Measurements from ENCODE around the gene CPSF7. TPM values are rescaled to one million over a fixed set of nuclear protein-coding genes. Genes with fewer than 3 reads are reported as not detected.

CPSF7 gene
- polyA plus RNA-seq, 1 of the 3 experiments (the other 2 are of a cell fraction) = 44.0 TPM

GRCh38 chr11:61359516-61359915 lies 70.3 kb downstream of the CPSF7 start:
- no peak overlapping the region for H3K4me2 ChIP-seq
- H3K4me3 ChIP-seq (ENCODE audit: low read depth in 2 of 2, low read length in 1 of 2) = no peak overlapping the region
- H3K4me1 ChIP-seq (ENCODE audit: control insufficient read depth in 1 of 2, insufficient read depth in 2 of 2, low read depth in 1 of 2, low read length in 1 of 2) = peaks cover 7 to 14% of the 10 kb centered on the region in 2 experiments; a peak in 3 of 4 replicates
- H2AFZ ChIP-seq (ENCODE audit: low read depth) = no peak overlapping the region
- no peak for DNase-seq
- no peaks in the 10 kb centered on the region for H3K9me3 ChIP-seq
- WGBS (ENCODE audit: low lambda C conversion rate) = 88% methylated on average over 6 of the region's 6 CpGs
- H4K20me1 ChIP-seq (ENCODE audit: insufficient read depth) = no peaks in the 10 kb centered on the region
- TF ChIP-seq TAF1 (IDR thresholded peaks at IDR 0.05; ENCODE audit: borderline replicate concordance, low read depth, low read length) (no peak), REST (IDR thresholded peaks at IDR 0.05; ENCODE audit: low read depth, low read length) (no peak), FOSL2 (IDR thresholded peaks at IDR 0.05; ENCODE audit: borderline replicate concordance, low read depth) (no peak), ELF1 (IDR thresholded peaks at IDR 0.05) (no peak), CTCF (IDR thresholded peaks at IDR 0.05) (no peak), FOXJ3 (CRISPR knock-in tag; IDR thresholded peaks at IDR 0.05) (no peak)
- H3K36me3 ChIP-seq (replicated peaks in 1 of 2; ENCODE audit: control insufficient read depth in 1 of 2, insufficient read depth in 2 of 2, low read length in 1 of 2) = peaks cover 7 to 12% of the 10 kb centered on the region in 2 experiments
- peaks cover 45% of the 10 kb centered on the region for H3K79me2 ChIP-seq (ENCODE audit: insufficient read depth)
- POLR2A ChIA-PET = interaction anchor here (1.7 kb wide), 1 partner anchor 70 kb away, joined by 5 read pairs; the partner anchor contains the start of genes CPSF7 and SDHAF2
- no peak overlapping the region for H3K27ac ChIP-seq (ENCODE audit: low read depth in 2 of 2, low read length in 1 of 2)
- CTCF ChIA-PET = interaction anchor here (0.8 to 12.1 kb wide), 3 partner anchors 26 to 76 kb away, joined by 6 to 101 read pairs (median 10); partner anchors contain the start of gene TMEM216
- H3K27me3 ChIP-seq (ENCODE audit: insufficient read depth) = no peaks in the 10 kb centered on the region
- H3K9ac ChIP-seq = no peak overlapping the region
- H3F3A ChIP-seq (replicated peaks; ENCODE audit: insufficient read depth) = peaks cover 6% of the 10 kb centered on the region
- H3K9me2 ChIP-seq = no peaks in the 10 kb centered on the region

GRCh38 chr11:61358566-61358965 lies 71.2 kb downstream of the CPSF7 start:
- Histone ChIP-seq H3K27ac (ENCODE audit: low read depth in 2 of 2, low read length in 1 of 2) (no peak overlapping the region), H3K9me2 (no peaks in the 10 kb centered on the region), H2AFZ (ENCODE audit: low read depth) (no peak overlapping the region), H3K79me2 (ENCODE audit: insufficient read depth) (peaks cover 36% of the 10 kb centered on the region), H3K36me3 (replicated peaks in 1 of 2; ENCODE audit: control insufficient read depth in 1 of 2, insufficient read depth in 2 of 2, low read length in 1 of 2) (peaks cover 3 to 7% of the 10 kb centered on the region in 2 experiments), H3K9ac (no peak overlapping the region), H3K27me3 (ENCODE audit: insufficient read depth) (no peaks in the 10 kb centered on the region), H3F3A (replicated peaks; ENCODE audit: insufficient read depth) (peaks cover 6% of the 10 kb centered on the region), H3K4me1 (ENCODE audit: control insufficient read depth in 1 of 2, insufficient read depth in 2 of 2, low read depth in 1 of 2, low read length in 1 of 2) (peaks cover 5 to 14% of the 10 kb centered on the region in 2 experiments; a peak in 3 of 4 replicates), H3K9me3 (no peaks in the 10 kb centered on the region), H4K20me1 (ENCODE audit: insufficient read depth) (no peaks in the 10 kb centered on the region), H3K4me3 (ENCODE audit: low read depth in 2 of 2, low read length in 1 of 2) (no peak overlapping the region), H3K4me2 (no peak overlapping the region)
- POLR2A ChIA-PET = interaction anchor here (1.8 kb wide), 1 partner anchor 22 kb away, joined by 4 read pairs; no protein-coding TSS in a partner anchor
- 97% methylated on average over 11 of the region's 11 CpGs for WGBS (ENCODE audit: low lambda C conversion rate)
- no peak for DNase-seq
- CTCF ChIA-PET = interaction anchor here (0.9 to 5.8 kb wide), 2 partner anchors 17 to 22 kb away, joined by 3 to 29 read pairs; no protein-coding TSS in a partner anchor
- TF ChIP-seq POLR2AphosphoS5 (IDR thresholded peaks at IDR 0.05; ENCODE audit: low read depth, low read length) (no peak), IRF3 (IDR thresholded peaks at IDR 0.05; ENCODE audit: low read depth, low read length) (no peak), EP300 (IDR thresholded peaks at IDR 0.05; ENCODE audit: borderline replicate concordance in 1 of 2, low read depth in 1 of 2, low read length in 1 of 2) (no peak), SIN3A (IDR thresholded peaks at IDR 0.05; ENCODE audit: borderline replicate concordance, low read depth, low read length) (no peak), REST (IDR thresholded peaks at IDR 0.05; ENCODE audit: low read depth, low read length) (no peak), CTCF (IDR thresholded peaks at IDR 0.05) (no peak), FOXJ3 (CRISPR knock-in tag; IDR thresholded peaks at IDR 0.05) (no peak), NFIC (IDR thresholded peaks at IDR 0.05; ENCODE audit: borderline replicate concordance) (no peak)
